Endothelial cell of umbilical vein (primary cell): ENCODE data around the gene VKORC1. TPM values are rescaled to one million over a fixed set of nuclear protein-coding genes. Genes with fewer than 3 reads are reported as not detected.

Source experiments
- BruUV-seq: library from RNA; stranded (reverse); fragments of 400-500 nt; replicated peaks from 2 replicates; lab custom pipeline; 2021; lab: Mats Ljungman, UMichigan
- CTCF ChIA-PET: fragments of 300-600, 350-600 bp; sonication (Branson Sonifier 250); formaldehyde crosslinking; loops from one replicate; lab custom pipeline; 2021; ENCODE audit warnings: antibody characterized with exemption, inconsistent platforms; lab: Charles Lee
- POLR2A ChIA-PET: fragments of 300-600, 350-600 bp; sonication (Branson Sonifier 250); formaldehyde crosslinking; loops from one replicate; lab custom pipeline; 2021; ENCODE audit warnings: antibody characterized with exemption, inconsistent platforms; lab: Charles Lee
- DNase-seq: peaks from one replicate; pipeline ENCODE4 v3.0.0-alpha.2; 2011; ENCODE audit warnings: low read depth, low spot score
- FAIRE-seq: peaks from 2 replicates; lab custom pipeline; 2011; peaks lifted over from hg19 to GRCh38; lab: Jason Lieb, UNC
- H2AFZ ChIP-seq: 2 replicates; pipeline ENCODE4 v1.6.0; 2012; ENCODE audit warnings: low read depth, low read length, control low read depth, inconsistent platforms
- H3K27ac ChIP-seq: 2 replicates; pipeline ENCODE4 v1.5.1; 2011; ENCODE audit warnings: low read depth, mild to moderate bottlenecking, control low read depth, low read length, moderate library complexity; ENCODE audit not compliant: insufficient read depth
- H3K27me3 ChIP-seq, 2 experiments: 2 replicates each; pipeline versions ENCODE4 v1.6.0 to v1.6.1; 2011; ENCODE audit warnings: low read length in 2 of 2, mixed read lengths in 1 of 2; ENCODE audit not compliant: control insufficient read depth in 2 of 2, insufficient read depth in 2 of 2
- H3K36me3 ChIP-seq, 2 experiments: 2 replicates in 1 of 2; 3 replicates in 1 of 2; pipeline ENCODE4 v1.5.1; 2011; ENCODE audit warnings: low read length in 2 of 2, mild to moderate bottlenecking in 1 of 2, moderate library complexity in 1 of 2; ENCODE audit not compliant: control insufficient read depth in 2 of 2, insufficient read depth in 2 of 2; ENCODE audit errors: extremely low read depth in 1 of 2
- H3K4me1 ChIP-seq: 3 replicates; pipeline ENCODE4 v1.5.1; 2011; ENCODE audit warnings: mild to moderate bottlenecking, low read length; ENCODE audit not compliant: control insufficient read depth, insufficient read depth; ENCODE audit errors: extremely low read depth
- H3K4me2 ChIP-seq: 2 replicates; pipeline ENCODE4 v1.6.1; 2011; ENCODE audit warnings: low read length, control low read depth, mixed read lengths; ENCODE audit not compliant: insufficient read depth
- H3K4me3 ChIP-seq, 3 experiments: fragments of 200-600 bp in 1 of 3; sonication (generic), shearing (Covaris generic) in 1 of 3; replicated peaks in 1 of 3; 2 replicates each; pipeline ENCODE4 v1.5.1; 2011 to 2016; ENCODE audit warnings: control low read depth in 3 of 3, low read length in 3 of 3, mild to moderate bottlenecking in 2 of 3, inconsistent platforms in 1 of 3, low read depth in 1 of 3, moderate library complexity in 1 of 3; ENCODE audit not compliant: insufficient read depth in 1 of 3
- H3K79me2 ChIP-seq: 2 replicates; pipeline ENCODE4 v1.6.0; 2012; ENCODE audit warnings: low read length, inconsistent platforms; ENCODE audit not compliant: control insufficient read depth, insufficient read depth
- H3K9ac ChIP-seq: replicated peaks from 2 replicates; pipeline ENCODE3; 2011; ENCODE audit warnings: low read length, control low read depth; ENCODE audit not compliant: insufficient read depth; ENCODE audit errors: extremely low read depth
- H3K9me1 ChIP-seq: replicated peaks from 3 replicates; pipeline ENCODE4 v1.6.0; 2011; ENCODE audit warnings: mild to moderate bottlenecking, low read length; ENCODE audit not compliant: control insufficient read depth, insufficient read depth; ENCODE audit errors: extremely low read depth
- H3K9me3 ChIP-seq: replicated peaks from 2 replicates; pipeline ENCODE4 v1.5.1; 2012; ENCODE audit warnings: low read length, inconsistent platforms; ENCODE audit not compliant: control insufficient read depth, insufficient read depth
- H4K20me1 ChIP-seq: replicated peaks from 2 replicates; pipeline ENCODE3; 2011; ENCODE audit warnings: mild to moderate bottlenecking, low read length; ENCODE audit not compliant: control insufficient read depth, insufficient read depth; ENCODE audit errors: extremely low read depth
- CTCF ChIP-seq, 2 donors: IDR thresholded peaks; 1 replicate in 1 of 2; 2 replicates in 1 of 2; pipeline ENCODE4 v1.5.1; 2011; ENCODE audit warnings: low read length in 2 of 2, mild to moderate bottlenecking in 2 of 2, moderate library complexity in 2 of 2, control low read depth in 1 of 2, inconsistent platforms in 1 of 2, low read depth in 1 of 2; ENCODE audit not compliant: insufficient read depth in 1 of 2; ENCODE audit errors: extremely low read depth in 1 of 2
- EZH2 ChIP-seq: IDR thresholded peaks from 2 replicates; pipeline ENCODE4 v1.6.1; 2012; ENCODE audit warnings: borderline replicate concordance, low read depth, mild to moderate bottlenecking, moderate library complexity, low read length, inconsistent platforms; ENCODE audit not compliant: severe bottlenecking
- FOS ChIP-seq: IDR thresholded peaks from 2 replicates; pipeline ENCODE4 v1.6.1; 2011; ENCODE audit warnings: mild to moderate bottlenecking, low read length, moderate library complexity, borderline replicate concordance; ENCODE audit not compliant: insufficient read depth
- GATA2 ChIP-seq: IDR thresholded peaks from 2 replicates; pipeline ENCODE4 v1.7.0; 2011; ENCODE audit warnings: low read depth, mild to moderate bottlenecking, moderate library complexity, mixed read lengths, low read length; ENCODE audit not compliant: insufficient read length, insufficient read depth
- JUN ChIP-seq: IDR thresholded peaks from 2 replicates; pipeline ENCODE4 v1.6.1; 2011; ENCODE audit warnings: borderline replicate concordance, low read depth; ENCODE audit not compliant: insufficient read length, insufficient read depth
- MAX ChIP-seq: IDR thresholded peaks from 2 replicates; pipeline ENCODE4 v1.6.1; 2011; ENCODE audit not compliant: insufficient read depth, insufficient read length
- MYC ChIP-seq: IDR thresholded peaks from one replicate; pipeline ENCODE4 v1.6.1; 2011; ENCODE audit warnings: mild to moderate bottlenecking, low read depth, low read length
- POLR2A ChIP-seq: IDR thresholded peaks from 2 replicates; pipeline ENCODE4 v1.6.1; 2012; ENCODE audit warnings: low read depth, mild to moderate bottlenecking, control low read depth, low read length
- POLR2AphosphoS5 ChIP-seq: IDR thresholded peaks from 2 replicates; pipeline ENCODE4 v1.6.1; 2012; ENCODE audit warnings: low read depth, mild to moderate bottlenecking, control low read depth, low read length, moderate library complexity; ENCODE audit not compliant: insufficient read depth
- dilution Hi-C: fragments of 300-500 bp; cut with MboI; formaldehyde crosslinking; loops from one replicate; pipeline ENCODE4 v1.15.0; 2019; ENCODE audit warnings: low sequenced_read_pairs; ENCODE audit not compliant: extremely low pct_ligation_motif_present
- intact Hi-C: fragments of 100-400 bp; cut with micrococcal nuclease; formaldehyde crosslinking; loops from one replicate; pipeline ENCODE4 v1.10.0; 2022
- polyA plus RNA-seq, 4 experiments: library from polyadenylated mRNA; depleted of rRNA in 3 of 4; stranded (reverse) in 3 of 4; unstranded in 1 of 4; fragments of >200 nt; gene quantifications; 2 replicates each; pipeline versions ENCODE4 v1.2.1 to v1.2.3, GENCODE V29; 2011 to 2012; ENCODE audit warnings: missing spikeins in 1 of 4
- total RNA-seq: library from RNA; stranded (reverse); gene quantifications from 2 replicates; pipeline ENCODE4 v1.2.3, GENCODE V29; 2021

The VKORC1 gene
- total and polyA plus RNA-seq, 2 donors (not counting 3 experiments of a cell fraction or from before 2014, with no cell fraction given) = 93.5 to 586 TPM

DNA sequence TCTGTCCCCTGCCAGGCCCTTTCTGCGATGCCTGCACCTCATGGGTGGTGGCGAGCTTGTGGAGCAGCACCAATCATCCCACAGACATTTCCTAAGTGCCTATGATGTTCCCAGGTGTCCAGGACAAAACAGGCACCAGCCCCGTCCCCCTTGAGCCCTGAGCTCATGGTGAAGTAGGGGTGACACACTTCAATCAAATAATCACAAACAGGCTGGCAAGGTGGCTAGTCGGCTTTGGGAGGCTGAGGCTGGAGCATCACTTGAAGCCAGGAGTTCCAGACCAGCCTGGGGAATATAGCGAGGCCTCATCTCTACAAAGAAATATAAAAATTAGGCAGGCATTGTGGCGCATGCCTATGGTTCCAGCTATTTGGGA, 41.7 kb upstream of the VKORC1 start:
- POLR2A ChIA-PET = interaction anchor here (1.2 kb wide), 1 partner anchor 19 kb away, joined by 6 read pairs; the partner anchor contains the start of gene KAT8
- Histone ChIP-seq H3K4me3 (no peak overlapping the region), H3K4me2 (no peak overlapping the region), H3K27me3 (no peaks in the 10 kb centered on the region), H3K79me2 (no peaks in the 10 kb centered on the region), H4K20me1 (no peaks in the 10 kb centered on the region), H3K4me1 (peaks cover 8% of the 10 kb centered on the region), H3K9ac (no peak overlapping the region), H2AFZ (no peak overlapping the region), H3K36me3 (no peaks in the 10 kb centered on the region), H3K27ac (no peak overlapping the region), H3K9me3 (no peaks in the 10 kb centered on the region), H3K9me1 (no peaks in the 10 kb centered on the region)
- no TSS peak for BruUV-seq
- dilution Hi-C loops = no loop called here
- FAIRE-seq = no peak
- intact Hi-C loops = no loop called here
- DNase-seq = no peak
- TF ChIP-seq POLR2AphosphoS5 (no peak), CTCF (IDR thresholded peaks at IDR 0.05; ENCODE audit: extremely low read depth in 1 of 2, insufficient read depth in 1 of 2, low read depth in 1 of 2, low read length in 2 of 2) (no peak), GATA2 (no peak), MAX (no peak), JUN (no peak), POLR2A (no peak), EZH2 (no peak), MYC (no peak), FOS (no peak)
- CTCF ChIA-PET = interaction anchor here (0.7 to 2.2 kb wide), 3 partner anchors 15 to 19 kb away, joined by 4 to 7 read pairs (median 5); partner anchors contain the start of gene KAT8
